ENCODE measurements around the gene CACNA1E.

CACNA1E gene

DNA sequence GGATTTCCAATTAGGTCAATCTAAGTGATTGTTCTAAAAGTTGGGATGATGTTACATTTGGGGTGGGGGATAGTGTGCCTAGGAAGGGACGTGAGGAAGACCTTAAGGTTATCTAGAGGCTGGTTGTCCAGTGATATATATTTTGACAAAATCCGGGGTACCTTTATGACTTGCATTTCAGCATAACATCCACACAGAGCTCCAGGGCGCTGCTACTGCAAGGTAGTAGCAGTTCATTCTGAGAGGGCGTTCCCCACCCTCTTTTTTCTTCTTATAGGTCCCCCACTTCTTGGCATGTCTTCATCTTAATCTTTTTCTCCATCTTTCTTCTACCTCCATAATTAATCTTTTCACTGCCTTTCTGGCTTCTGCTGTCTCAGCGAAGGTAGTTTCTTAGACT, 161.9 kb downstream of the CACNA1E start:
- DNase-seq = no peak

DNA sequence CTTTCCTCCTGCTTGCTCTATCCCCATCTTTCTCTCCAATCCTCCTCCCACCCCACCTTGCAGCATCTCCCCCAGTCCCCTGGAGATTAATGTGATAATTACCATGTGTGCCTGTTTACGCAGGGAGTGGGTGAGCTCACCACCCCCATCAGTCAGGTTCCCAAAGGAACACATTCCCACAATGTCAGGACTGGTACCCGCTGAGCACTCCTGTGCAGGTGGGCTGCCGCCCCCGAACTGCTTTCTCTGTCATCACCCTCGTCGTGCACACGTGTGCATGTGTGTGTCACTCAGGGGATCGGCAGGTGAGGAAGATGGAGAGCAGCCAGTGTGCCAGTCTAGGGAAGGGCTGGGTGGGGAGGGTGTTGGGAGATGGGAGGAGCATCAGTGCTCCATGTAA, 163.4 kb downstream of the CACNA1E start:
- no peak for DNase-seq

DNA sequence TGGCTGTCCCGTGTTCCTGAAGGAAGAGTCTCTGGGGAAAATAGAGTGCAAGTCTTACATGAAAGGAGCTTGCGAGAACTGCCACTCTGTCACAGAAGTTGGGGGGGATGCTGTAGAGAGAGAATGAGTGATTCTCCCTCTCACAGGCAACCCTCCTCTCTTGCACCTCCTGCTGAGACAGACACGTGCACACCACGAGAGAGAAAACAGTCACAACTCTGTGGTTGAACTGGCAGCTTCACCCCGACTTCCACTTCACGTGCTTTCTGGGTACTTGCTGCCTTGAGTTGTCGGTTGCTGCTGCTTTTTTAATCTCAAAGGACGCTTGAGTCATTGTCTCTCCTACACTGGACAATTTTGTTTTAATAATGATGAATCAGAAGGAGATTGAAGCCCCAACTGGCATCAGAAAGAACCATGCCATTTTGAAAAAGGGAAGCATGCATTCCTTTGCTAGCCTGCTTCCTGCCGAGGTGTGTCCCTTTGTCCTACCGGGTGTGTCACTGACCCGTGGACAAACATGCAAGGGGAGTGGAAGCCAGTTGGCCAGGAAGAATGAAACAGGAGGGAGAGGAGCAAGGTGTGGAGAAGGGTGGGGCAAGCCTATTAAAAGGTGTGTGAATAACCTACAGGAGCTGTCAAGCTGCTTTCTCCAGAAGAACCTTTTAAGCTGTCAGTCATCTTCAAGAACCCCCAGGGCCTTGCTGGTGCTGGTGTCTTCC, 164.2 kb downstream of the CACNA1E start:
- DNase-seq = no peak

DNA sequence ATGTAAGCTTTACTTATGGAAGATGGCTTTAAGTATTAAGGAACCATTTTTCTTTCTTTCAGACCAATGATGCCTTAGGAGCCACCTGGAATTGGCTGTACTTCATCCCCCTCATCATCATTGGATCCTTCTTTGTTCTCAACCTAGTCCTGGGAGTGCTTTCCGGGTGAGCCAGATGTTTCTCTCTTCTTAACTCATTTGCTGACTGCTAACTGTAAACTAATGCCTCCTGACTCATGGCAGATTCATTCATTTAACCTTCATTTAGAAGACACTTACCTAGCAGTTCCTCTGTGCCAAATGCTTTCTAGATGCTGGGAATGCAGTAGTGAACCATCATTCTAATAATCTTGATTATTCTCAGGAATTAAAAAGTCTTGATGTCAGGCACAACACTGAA, 168.0 kb downstream of the CACNA1E start:
- DNase-seq = no peak

DNA sequence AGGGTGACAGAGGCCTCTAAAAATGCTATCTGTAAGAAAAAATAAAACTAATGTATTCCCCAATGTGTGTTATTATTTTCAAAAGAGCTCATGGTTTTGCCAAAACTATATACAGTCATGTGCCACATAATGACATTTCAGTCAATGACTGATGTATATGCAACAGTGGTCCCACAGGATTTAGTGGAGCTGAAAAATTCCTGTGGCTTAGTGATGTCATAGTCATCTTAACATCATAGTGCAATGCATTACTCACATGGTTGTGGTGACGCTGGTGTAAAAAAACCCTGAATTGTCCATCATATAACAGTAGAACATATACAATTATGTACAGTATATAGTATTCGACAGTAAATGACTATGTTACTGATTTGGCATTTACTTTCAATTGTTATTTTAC, 172.4 kb downstream of the CACNA1E start:
- DNase-seq = no peak

DNA sequence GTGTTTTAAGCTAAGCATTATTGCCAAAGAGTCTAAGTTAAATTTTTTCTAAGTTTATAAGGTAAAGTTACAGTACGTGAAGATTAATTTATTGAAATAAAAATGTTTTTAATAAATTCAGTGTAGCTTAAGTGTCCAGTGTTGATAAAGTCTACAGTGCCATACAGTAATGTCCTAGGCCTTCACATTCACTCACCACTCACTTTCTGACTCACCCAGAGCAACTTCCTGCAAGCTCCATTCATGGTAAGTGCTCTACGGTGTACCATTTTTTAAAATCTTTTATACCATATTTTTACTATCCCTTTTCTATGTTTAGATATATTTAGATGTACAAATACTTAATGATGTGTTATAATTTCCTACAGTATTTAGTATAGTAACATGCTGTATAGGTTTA, 173.2 kb downstream of the CACNA1E start:
- no peak for DNase-seq

DNA sequence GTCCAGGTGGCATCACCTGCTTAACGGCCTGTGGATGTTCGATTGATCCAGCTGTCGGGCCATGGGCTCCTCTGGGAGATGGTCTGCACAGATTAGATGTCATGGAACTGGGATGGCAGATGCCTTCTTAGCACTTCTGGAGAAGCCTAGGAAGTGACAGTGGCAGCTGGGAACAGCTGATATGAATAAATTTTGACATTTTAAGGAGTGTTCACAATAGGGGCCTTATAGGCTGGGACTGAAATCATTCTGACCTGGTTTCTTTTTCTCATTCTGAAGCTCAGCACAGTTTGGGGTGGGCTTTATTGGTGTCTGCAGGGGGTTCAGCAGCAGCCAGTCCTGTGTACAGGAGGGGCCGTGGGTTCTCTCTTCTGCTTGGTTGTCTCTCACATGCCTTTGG, 175.3 kb downstream of the CACNA1E start:
- DNase-seq = no peak

DNA sequence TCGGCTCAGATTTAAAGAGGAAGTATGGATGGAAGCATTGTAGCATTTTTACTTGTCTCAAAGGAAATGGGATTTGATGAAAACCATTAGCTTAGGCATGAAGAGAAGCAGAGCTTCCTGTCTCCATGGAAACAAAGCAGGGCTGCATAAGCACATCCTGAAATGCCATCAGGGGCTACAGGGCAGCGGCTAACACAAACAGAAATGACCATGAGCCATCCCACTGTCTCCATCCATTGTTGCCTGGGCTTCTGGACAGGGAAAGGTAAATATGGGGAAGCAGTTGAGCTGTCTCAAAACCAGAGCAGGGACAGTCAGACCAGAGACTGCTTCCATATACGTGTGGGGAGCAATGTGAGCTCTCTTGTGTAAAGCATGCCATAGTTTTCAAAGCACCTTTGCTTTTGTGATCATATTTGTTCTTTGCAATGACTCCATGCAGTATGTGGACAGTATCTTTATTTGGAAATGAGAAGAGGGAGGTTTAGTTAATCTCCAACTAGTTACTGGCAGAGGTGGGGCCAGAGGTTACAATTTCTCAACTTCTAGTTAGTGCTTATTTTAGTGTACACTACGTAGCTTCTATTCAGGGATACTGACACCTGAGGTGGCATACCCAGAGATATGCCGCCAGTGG, 176.1 kb downstream of the CACNA1E start:
- DNase-seq = no peak

DNA sequence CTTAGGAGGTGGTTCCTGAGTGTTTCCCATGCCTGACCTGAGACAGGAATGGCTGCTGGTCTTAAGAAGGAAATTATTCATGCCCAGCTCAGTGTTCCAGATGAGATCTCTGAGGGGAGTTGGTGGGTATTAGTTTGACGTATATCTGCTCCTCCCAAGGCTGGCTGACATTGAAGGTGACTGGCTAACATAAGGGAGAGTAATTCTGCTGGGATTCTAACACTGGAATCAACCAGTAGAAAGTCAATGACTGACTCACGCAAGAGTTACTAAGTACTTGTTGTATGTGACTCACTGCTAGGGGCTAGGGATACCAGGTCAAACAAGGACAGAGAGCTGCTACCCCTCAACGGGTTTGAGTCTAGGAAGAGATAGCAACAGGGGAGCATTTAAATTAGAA, 177.3 kb downstream of the CACNA1E start:
- DNase-seq = no peak

DNA sequence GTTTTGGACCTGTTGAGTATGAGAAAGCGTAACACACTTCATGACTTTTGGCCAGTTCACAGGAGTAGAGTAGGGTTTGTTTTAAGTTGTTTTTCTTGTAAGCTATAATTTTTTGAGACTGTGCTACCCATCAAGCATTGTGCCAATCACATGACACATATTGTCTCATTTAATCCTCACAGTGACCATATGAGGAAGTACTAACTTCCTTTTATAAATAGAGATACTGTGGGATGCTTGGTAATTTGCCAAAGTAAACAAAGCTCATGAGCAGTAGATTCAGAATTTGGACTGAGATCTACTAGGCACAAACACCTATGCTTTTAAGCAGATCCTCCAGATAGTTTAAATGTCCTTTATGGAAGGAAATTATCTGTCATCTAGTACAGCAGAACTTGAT, 178.3 kb downstream of the CACNA1E start:
- no peak for DNase-seq

DNA sequence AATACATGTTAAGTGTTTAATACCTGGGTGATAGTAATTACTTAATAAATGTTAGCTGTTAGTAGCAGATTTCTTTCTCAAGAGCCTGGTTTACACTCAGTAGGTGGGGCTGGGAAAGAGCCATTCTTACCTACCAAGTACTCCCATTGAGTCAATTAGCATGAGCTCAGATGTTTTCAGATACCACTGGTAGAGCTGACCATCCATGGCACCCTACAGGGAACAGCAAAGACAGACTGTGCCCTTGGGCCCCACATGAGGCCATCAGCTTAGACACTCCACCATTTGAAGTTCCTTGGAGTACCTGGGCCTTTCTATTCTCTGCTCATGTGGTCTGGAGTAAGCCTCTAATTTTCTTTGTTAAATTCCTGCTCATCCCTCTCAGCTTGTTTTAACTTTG, 179.3 kb downstream of the CACNA1E start:
- no peak for DNase-seq

DNA sequence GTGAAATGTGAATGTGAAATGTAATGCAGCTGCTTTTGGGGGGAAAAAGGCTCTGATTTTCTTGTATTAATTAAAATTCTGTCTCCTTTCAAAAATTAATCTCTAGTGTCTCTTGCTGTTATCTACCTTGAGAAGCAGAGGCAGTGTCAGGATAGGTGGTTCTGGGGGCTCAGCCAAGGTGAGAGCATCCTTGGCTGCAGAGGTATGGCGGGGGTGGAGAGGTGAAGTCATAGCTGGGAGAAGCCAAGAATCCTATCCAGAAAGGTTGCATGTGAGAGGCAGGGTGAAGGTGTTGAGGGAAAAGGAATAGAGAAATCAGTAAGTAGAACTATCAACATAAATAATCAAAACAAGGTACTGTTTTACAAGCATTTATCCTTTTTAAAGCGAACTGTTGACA, 181.2 kb downstream of the CACNA1E start:
- DNase-seq = no peak

DNA sequence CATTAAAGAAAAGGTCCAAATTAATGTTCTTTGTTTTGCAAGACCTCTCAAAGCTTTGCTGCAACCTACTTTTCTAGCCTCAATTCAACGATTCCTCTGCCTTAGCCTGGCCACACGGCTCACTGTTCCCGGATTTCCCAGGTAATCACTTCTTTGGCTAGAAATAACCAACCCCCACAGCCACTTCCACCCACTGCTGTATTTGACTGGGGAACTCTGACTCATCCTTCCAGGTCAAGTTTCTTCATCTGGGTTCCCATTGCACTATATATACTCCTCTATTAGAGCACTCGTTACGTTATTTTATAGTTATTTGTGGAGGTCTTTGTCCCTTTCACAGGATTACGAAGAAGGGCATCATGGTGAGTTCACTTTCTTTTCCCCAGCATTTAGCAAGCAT, 185.9 kb downstream of the CACNA1E start:
- no peak for DNase-seq

DNA sequence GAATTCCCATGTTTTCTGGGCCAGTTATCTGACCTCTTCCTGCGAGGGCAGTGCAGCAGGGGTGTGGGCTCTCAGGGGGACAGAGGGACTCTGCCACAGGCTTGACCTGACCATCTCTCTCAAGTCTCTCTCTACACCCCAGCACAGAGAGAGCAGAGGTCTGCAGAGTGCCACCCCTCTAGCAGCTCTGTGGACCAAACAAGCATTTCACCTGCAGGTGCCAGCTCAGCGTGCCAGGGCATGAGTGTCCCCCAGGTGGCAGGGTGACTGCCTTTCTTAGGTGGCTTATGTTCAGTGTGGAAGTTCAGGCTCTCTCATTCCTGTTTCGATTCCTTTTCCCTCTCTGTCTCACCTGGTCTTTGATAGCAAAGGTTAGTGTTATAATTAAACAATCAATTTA, 191.3 kb downstream of the CACNA1E start:
- no peak for DNase-seq

DNA sequence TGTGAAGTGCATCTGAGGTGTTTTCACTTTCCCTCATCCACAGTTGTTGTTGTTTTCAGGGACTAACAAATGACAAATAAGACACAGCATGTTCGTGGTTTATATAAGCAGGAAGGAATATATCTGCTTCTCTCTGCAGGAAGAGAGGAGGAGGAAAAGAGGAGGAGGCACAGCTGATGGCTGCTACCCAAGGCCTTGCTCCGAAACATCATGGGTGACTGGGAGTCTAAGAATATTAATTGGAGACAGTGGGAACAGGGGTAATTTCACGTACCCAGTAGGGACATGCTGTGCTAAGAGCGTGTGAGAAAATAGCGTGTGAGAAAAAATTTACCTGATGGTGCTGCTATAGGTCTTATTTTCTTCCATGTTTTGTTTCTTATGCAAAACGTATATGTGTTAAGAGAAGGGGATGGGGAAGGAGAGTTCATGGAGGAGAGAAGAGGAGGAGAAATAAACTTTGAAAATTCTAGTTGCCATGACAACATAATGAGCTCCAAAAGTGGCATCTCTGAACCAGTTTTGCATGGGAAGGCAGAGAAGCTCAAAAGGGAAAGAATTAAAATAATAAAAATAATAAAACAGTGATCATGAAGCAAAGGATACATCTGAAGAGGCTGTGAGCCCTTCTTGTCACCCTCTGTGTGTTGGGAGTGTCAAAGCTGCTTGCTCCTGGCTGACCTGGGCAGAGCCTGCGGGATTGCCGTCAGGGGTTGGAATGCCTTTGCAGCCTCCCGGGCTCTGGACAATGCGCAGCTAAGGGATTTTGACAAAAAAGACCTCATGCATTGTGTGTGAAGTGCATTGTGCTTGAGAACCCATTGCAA, 192.0 kb downstream of the CACNA1E start:
- no peak for DNase-seq

DNA sequence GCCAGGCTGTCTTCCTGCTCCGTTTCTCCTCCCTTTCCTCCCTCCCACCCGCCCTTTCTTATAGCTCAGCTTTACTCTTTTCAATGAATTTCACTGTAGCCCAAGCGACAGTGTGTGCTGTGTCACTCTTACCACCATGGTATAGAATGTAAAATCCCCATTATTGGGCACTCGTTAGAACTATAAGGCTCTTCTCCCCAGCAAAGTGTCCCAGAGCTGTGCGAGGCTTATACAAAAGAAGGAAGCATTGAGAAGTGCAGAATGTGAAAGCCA, 192.5 kb downstream of the CACNA1E start:
- no peak for DNase-seq

DNA sequence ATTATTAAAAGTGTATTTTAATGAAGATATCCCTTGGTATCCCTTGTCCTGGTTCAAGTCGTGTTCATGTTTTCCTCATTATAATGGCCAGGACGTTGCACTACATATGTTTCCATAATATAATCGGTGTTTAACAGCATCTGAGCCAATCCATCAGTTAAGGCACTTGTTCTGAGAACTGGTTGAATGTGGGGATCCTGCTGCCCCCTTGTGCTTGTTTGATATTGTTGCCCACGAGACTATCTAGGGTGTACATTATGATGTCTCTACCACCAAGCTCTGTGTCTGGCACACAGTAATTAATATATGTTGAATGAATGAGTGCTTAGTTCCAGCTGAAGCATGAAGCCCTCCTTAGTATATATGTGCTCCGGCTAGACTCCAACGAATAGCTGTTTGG, 193.0 kb downstream of the CACNA1E start:
- peak; percentile 42 to 66 for DNase-seq

DNA sequence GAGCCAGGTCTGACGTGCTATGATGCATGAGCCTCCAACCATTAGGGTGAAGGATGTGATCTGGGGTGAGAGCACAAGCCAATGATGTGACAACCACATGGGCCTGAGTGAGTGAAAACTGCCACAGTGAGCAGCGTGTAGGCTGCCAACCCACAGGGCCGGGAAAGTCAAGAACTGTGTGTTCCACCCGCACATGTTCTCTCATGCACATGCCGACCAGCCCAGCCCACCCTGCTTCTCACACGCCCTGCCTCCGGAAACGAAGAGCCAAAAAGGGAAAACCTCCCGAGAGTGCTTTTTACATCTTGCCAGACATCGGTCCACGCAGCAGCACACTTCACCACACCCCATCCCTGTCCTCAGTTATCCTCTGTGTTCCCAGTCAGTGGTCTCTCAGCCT, 197.0 kb downstream of the CACNA1E start:
- no peak for DNase-seq

DNA sequence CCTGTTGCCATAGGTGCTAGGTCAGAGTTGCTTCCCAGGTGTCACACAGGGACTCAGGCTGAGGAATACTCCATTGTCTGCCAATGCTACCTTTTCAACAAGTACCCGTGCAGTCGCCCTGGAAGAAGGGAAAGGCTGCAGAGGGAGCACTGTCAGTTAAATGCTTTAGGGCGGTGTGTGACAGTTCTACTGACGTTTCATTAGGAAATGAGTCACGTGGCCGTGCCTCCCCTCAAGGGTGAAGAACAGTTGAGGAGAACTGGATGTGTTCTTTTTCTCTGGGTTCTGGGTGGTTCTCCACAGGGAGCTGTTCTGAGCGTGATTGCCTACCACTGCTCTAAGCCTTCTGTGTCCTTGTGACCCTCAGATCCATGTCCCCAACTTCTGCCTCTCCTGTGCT, 197.6 kb downstream of the CACNA1E start:
- no peak for DNase-seq

DNA sequence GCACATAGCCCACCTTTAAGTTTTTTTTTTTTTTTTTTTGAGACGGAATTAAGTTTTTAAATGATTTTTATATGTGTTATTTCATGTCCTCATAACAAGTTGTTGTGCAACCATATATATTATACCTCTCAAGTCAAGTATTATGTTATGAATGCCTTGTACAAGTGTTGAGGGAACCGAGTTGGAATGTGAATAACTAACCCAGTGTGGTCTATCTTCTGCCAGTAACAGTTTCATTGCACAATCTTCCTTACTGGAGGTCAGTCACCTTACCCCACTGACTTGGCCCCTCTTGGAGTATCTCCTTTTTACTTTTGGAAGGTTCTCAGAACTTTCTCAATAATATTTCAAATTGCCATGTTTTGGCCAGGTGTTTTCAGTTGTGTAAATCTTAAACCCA, 201.9 kb downstream of the CACNA1E start:
- DNase-seq = no peak

DNA sequence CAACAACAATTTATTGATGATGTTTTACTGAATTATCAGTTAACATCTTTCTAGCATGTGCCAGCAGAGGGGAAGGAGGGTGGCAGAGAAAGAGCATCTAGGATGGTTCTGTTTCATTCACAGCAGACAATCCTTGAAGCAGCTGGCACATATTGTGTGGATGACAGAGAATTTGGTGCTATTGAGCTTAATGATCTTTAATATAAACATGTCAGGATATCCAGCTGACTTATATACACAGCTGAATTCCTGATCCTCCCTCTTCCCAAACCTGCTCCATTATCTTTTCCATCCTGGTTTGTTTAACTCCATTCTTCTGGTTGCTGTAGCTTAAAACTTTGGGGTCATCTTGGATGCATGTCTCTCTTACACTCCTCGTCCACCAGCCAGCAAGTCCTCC, 218.6 kb downstream of the CACNA1E start:
- no peak for DNase-seq

DNA sequence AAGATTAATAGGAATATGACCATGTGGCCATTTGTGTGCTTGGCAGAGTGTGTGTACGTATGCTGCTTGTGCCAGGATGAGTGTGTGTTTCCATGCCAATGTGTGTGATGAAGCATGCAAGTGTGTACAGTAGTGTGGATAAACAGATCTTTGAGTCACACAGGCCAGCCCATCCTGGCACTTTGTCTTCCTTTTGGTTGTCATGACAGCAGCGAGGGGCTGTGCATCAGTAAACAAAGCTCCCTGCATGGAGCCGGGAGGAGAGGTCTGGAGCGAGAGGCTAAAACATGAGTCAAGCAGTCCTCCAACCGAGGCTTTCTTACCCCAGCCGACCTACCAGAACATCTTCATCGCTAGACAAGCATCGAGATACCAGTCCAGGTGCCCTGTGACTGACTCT, 221.2 kb downstream of the CACNA1E start:
- no peak for DNase-seq

DNA sequence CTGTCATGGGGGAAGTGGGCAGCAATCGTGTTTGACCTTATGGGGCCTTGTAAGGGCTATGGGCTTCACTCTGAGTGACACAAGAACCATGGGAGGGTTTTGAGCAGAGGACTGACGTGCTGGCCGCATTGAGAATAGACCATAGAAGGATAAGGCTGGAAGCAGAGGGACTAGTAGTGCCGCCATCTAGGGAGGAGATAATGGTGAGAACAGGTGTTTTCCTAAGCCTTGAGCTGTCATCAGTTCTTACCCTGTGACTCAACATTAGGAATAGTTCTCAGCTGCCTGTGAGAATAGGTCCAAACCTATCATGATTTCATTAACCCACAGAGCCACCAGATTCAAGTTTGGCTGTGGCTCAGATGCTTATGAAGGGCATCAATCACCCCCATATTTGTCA, 228.5 kb downstream of the CACNA1E start:
- DNase-seq = no peak

DNA sequence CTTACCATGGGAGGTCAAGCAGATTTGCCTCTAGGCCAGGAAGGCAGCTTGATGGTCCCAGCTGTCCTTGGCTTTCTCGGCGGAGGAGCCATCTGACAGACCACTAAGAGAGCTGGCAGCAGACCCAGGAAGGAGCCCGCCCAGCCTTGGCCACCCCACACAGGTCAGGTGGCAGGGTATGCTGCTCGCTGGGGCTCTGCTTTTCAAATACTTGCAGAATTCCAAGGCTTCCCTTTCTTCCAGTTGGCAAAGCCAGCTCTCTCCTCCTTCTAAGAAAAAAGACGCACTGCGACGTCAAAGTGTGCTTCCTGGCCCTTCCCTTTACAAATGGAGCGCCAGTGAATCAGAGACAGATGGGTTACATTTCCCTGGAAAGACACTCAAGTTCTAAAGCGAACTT, 229.4 kb downstream of the CACNA1E start:
- DNase-seq = no peak

DNA sequence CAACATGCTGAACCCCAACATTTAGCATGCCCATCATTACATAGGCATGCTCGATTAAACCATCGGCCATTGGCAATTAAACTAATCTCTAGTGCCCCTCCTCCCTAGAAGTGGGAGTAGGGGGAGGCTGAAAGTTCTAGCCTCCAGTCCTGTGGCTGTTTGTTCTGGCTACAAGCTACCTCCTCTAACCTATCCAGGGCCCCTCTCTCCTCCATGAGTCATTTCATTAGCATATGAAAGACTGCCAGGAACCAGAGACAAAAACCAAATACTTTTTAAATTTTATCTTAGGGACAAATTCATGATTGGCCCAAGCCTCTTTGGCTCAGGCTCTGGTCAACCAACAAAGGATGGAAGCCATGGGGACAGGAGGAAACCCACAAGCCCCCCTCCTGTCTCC, 231.1 kb downstream of the CACNA1E start:
- DNase-seq = no peak

Data from Kasumi-1 (cell line).